ENCODE results near the gene INO80B. TPM values are rescaled to one million over a fixed set of nuclear protein-coding genes. Genes with fewer than 3 reads are reported as not detected.
A peak's percentile ranks its signal among the peaks of the same experiment; 100 is the strongest.
"Not testable (repeated sequence)": the region's sequence is repeated elsewhere in the genome, so short reads cannot be mapped to it uniquely, and the experiment has no call there.

INO80B gene
- total RNA-seq, 2 experiments from 2014 or later: 29.2 to 44.5 TPM

GRCh38 chr2:74420006-74420405 is 34.9 kb upstream of the INO80B start:
- no peak for DNase-seq (ENCODE audit: low spot score)
- Histone ChIP-seq H4K20me1 (ENCODE audit: insufficient read depth, low read length) (no peaks in the 10 kb centered on the region), H3K27ac (ENCODE audit: low read depth, low read length, poor library complexity, severe bottlenecking) (peak overlapping the region; percentile 88), H3K9me3 (ENCODE audit: low read length) (no peaks in the 10 kb centered on the region), H3K36me3 (ENCODE audit: insufficient read depth, low read length) (peaks cover 6% of the 10 kb centered on the region; the same call in 1 of the 2 replicates), H3K4me2 (ENCODE audit: low read length) (peak overlapping the region; percentile 84), H2AFZ (ENCODE audit: low read length) (peak overlapping the region; percentile 41; the same call in 1 of the 2 replicates), H3K4me3 (ENCODE audit: low read depth, low read length, poor library complexity, severe bottlenecking) (peak overlapping the region; percentile 82), H3K4me1 (ENCODE audit: insufficient read depth, low read length, poor library complexity, severe bottlenecking) (peaks cover 33% of the 10 kb centered on the region), H3K79me2 (ENCODE audit: insufficient read depth, low read depth, low read length) (peaks cover 4% of the 10 kb centered on the region; the same call in 1 of the 2 replicates), H3K9me2 (ENCODE audit: insufficient read depth, low read length) (no peaks in the 10 kb centered on the region)
- intact Hi-C loops (cut with micrococcal nuclease; ENCODE audit: unreplicated experiment): no loop called here
- BruUV-seq (replicated peaks): no TSS peak
- TF ChIP-seq EZH2phosphoT487 (IDR thresholded peaks at IDR 0.05; ENCODE audit: borderline replicate concordance, low read depth, low read length) (no peak), CTCF (conservative IDR thresholded peaks at IDR 0.05; ENCODE audit: low read length) (no peak)
- ChIA-PET POLR2A (interaction anchor here (0.6 to 1.3 kb wide), 4 partner anchors 11 to 53 kb away, joined by 3 to 8 read pairs (median 5); no protein-coding TSS in a partner anchor), CTCF (ENCODE audit: unreplicated experiment) (no interaction called here)

GRCh38 chr2:74420443-74421103 is 34.3 kb upstream of the INO80B start:
- BruUV-seq (replicated peaks); H4K20me1 ChIP-seq (ENCODE audit: insufficient read depth, low read length); DNase-seq (ENCODE audit: low spot score); H3K36me3 ChIP-seq (ENCODE audit: insufficient read depth, low read length); H3K9me2 ChIP-seq (ENCODE audit: insufficient read depth, low read length); H3K9me3 ChIP-seq (ENCODE audit: low read length); H3K79me2 ChIP-seq (ENCODE audit: insufficient read depth, low read depth, low read length): not testable (repeated sequence)
- H3K4me1 ChIP-seq (ENCODE audit: insufficient read depth, low read length, poor library complexity, severe bottlenecking): peaks cover 33% of the 10 kb centered on the region
- peak overlapping the region; percentile 82 for H3K4me3 ChIP-seq (ENCODE audit: low read depth, low read length, poor library complexity, severe bottlenecking)
- intact Hi-C loops (cut with micrococcal nuclease; ENCODE audit: unreplicated experiment): loop anchor here (1.0 kb wide), 2 partner anchors 34 to 109 kb away; partner anchors contain the start of genes AUP1 and HTRA2
- POLR2A ChIA-PET: interaction anchor here (0.6 to 1.4 kb wide), 13 partner anchors 11 to 156 kb away, joined by 3 to 8 read pairs (median 4); partner anchors contain the start of gene WBP1
- CTCF ChIA-PET (ENCODE audit: unreplicated experiment): interaction anchor here (1.0 kb wide), 1 partner anchor 35 kb away, joined by 4 read pairs; the partner anchor contains the start of gene INO80B
- H2AFZ ChIP-seq (ENCODE audit: low read length): peak overlapping the region; percentile 81; the same call in 1 of the 2 replicates
- H3K27ac ChIP-seq (ENCODE audit: low read depth, low read length, poor library complexity, severe bottlenecking): peak overlapping the region; percentile 88
- H3K4me2 ChIP-seq (ENCODE audit: low read length): peak overlapping the region; percentile 84

- peak; percentile 97 for DNase-seq (ENCODE audit: low spot score)
- Histone ChIP-seq H3K79me2 (ENCODE audit: insufficient read depth, low read depth, low read length) (peaks cover 4% of the 10 kb centered on the region; the same call in 1 of the 2 replicates), H3K36me3 (ENCODE audit: insufficient read depth, low read length) (peaks cover 7% of the 10 kb centered on the region; the same call in 1 of the 2 replicates), H3K4me3 (ENCODE audit: low read depth, low read length, poor library complexity, severe bottlenecking) (peak within 1 kb of the TSS; percentile 82), H4K20me1 (ENCODE audit: insufficient read depth, low read length) (no peaks in the 10 kb centered on the region), H3K27ac (ENCODE audit: low read depth, low read length, poor library complexity, severe bottlenecking) (peak within 1 kb of the TSS; percentile 88), H3K4me1 (ENCODE audit: insufficient read depth, low read length, poor library complexity, severe bottlenecking) (peaks cover 33% of the 10 kb centered on the region), H2AFZ (ENCODE audit: low read length) (peak within 1 kb of the TSS; percentile 81; the same call in 1 of the 2 replicates), H3K4me2 (ENCODE audit: low read length) (peak within 1 kb of the TSS; percentile 84), H3K9me3 (ENCODE audit: low read length) (no peaks in the 10 kb centered on the region), H3K9me2 (ENCODE audit: insufficient read depth, low read length) (no peaks in the 10 kb centered on the region)
- no TSS peak for BruUV-seq (replicated peaks)
- intact Hi-C loops (cut with micrococcal nuclease; ENCODE audit: unreplicated experiment): loop anchor here (1.0 kb wide), 2 partner anchors 33 to 108 kb away; partner anchors contain the start of genes AUP1 and HTRA2
- ChIA-PET CTCF (ENCODE audit: unreplicated experiment) (interaction anchor here (0.5 to 1.0 kb wide), 2 partner anchors 34 to 282 kb away, joined by 4 to 12 read pairs; partner anchors contain the start of gene INO80B), POLR2A (interaction anchor here (0.8 to 1.4 kb wide), 10 partner anchors 12 to 155 kb away, joined by 3 to 8 read pairs (median 4); partner anchors contain the start of gene WBP1)
- TF ChIP-seq CTCF (conservative IDR thresholded peaks at IDR 0.05; ENCODE audit: low read length): no peak
- no peak for TF ChIP-seq EZH2phosphoT487 (IDR thresholded peaks at IDR 0.05; ENCODE audit: borderline replicate concordance, low read depth, low read length)
Observed at GRCh38 chr2:74421221-74421870, 33.5 kb upstream of the INO80B start, which contains the start of the genes C2orf81 and WDR54. C2orf81 (minus strand) TSS chr2:74421619; CDS start chr2:74421560, 59 bp downstream. WDR54 (plus strand) TSS chr2:74421730; CDS start chr2:74422154, 424 bp downstream.

Measured in OCI-LY7 (cell line).